ENCODE measurements around the gene CENPP.

CENPP gene

DNA sequence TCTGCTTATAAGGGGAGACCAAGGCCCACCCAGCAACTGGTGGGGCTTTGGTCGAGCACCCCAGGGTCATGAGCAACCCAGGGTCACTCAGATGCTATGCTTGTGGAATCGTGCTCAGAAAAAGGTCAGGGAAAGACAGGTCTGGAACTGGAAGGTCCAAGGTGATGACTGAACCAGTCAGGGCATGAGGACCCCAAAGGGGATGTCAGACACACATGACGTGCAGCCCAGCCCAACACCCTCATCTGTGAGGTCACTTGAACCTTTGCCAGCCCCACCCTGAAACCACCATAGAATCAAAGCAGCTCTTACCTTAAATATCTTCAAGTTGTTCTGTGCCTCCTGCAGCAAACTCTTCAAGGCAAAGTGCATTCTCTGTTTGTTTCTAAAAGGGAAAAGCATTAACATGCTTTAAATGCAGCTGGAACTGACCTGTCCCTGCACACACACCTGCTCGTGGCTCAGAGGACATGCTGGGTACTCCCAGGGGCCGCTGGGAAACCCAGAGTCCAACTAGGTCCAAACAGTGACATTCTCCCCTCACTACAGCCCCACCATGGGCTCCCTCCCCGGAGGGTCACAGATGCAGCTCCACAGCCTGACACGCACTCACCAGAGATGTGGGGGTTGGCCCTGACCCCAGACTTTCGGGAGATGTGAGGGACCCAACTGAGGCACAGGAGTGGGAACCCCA is 314.8 kb downstream of the CENPP start:
- TF ChIP-seq, protein P1, sequence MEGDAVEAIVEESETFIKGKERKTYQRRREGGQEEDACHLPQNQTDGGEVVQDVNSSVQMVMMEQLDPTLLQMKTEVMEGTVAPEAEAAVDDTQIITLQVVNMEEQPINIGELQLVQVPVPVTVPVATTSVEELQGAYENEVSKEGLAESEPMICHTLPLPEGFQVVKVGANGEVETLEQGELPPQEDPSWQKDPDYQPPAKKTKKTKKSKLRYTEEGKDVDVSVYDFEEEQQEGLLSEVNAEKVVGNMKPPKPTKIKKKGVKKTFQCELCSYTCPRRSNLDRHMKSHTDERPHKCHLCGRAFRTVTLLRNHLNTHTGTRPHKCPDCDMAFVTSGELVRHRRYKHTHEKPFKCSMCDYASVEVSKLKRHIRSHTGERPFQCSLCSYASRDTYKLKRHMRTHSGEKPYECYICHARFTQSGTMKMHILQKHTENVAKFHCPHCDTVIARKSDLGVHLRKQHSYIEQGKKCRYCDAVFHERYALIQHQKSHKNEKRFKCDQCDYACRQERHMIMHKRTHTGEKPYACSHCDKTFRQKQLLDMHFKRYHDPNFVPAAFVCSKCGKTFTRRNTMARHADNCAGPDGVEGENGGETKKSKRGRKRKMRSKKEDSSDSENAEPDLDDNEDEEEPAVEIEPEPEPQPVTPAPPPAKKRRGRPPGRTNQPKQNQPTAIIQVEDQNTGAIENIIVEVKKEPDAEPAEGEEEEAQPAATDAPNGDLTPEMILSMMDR (IDR thresholded peaks at IDR 0.05), result no peak
- H3K4me3 ChIP-seq (ENCODE audit: low read depth in 1 of 2, low read length in 1 of 2), result no peak overlapping the region
- H3K4me1 ChIP-seq (ENCODE audit: control insufficient read depth in 1 of 2, insufficient read depth in 1 of 2, low read depth in 1 of 2, low read length in 1 of 2), result no peaks in the 10 kb centered on the region
- H3K9me3 ChIP-seq, result no peaks in the 10 kb centered on the region
- no peak overlapping the region for H3K27ac ChIP-seq
- H3K36me3 ChIP-seq, result peaks cover 99% of the 10 kb centered on the region
- H3K27me3 ChIP-seq, result no peaks in the 10 kb centered on the region

- TF ChIP-seq, protein P1 (IDR thresholded peaks at IDR 0.05), result no peak
Observed at GRCh38 chr9:92641092-92641809, 315.5 kb downstream of the CENPP start.

GRCh38 chr9:92642041-92642451 is 316.3 kb downstream of the CENPP start:
- Histone ChIP-seq H3K36me3 (peaks cover 87% of the 10 kb centered on the region), H3K27me3 (no peaks in the 10 kb centered on the region), H3K4me3 (ENCODE audit: low read depth in 1 of 2, low read length in 1 of 2) (no peak overlapping the region), H3K27ac (no peak overlapping the region), H3K4me1 (ENCODE audit: control insufficient read depth in 1 of 2, insufficient read depth in 1 of 2, low read depth in 1 of 2, low read length in 1 of 2) (no peaks in the 10 kb centered on the region), H3K9me3 (no peaks in the 10 kb centered on the region)
- TF ChIP-seq, protein P1 (IDR thresholded peaks at IDR 0.05), result no peak

More at GRCh38 chr9:92641092-92641809, 315.5 kb downstream of the CENPP start:
- Histone ChIP-seq H3K9me3 (no peaks in the 10 kb centered on the region), H3K27me3 (no peaks in the 10 kb centered on the region), H3K27ac (no peak overlapping the region), H3K36me3 (peaks cover 95% of the 10 kb centered on the region), H3K4me1 (ENCODE audit: control insufficient read depth in 1 of 2, insufficient read depth in 1 of 2, low read depth in 1 of 2, low read length in 1 of 2) (no peaks in the 10 kb centered on the region), H3K4me3 (ENCODE audit: low read depth in 1 of 2, low read length in 1 of 2) (no peak overlapping the region)

GRCh38 chr9:92642564-92642963 is 316.8 kb downstream of the CENPP start:
- Histone ChIP-seq H3K9me3 (no peaks in the 10 kb centered on the region), H3K36me3 (peaks cover 83% of the 10 kb centered on the region), H3K27me3 (no peaks in the 10 kb centered on the region), H3K4me1 (ENCODE audit: control insufficient read depth in 1 of 2, insufficient read depth in 1 of 2, low read depth in 1 of 2, low read length in 1 of 2) (no peaks in the 10 kb centered on the region), H3K4me3 (ENCODE audit: low read depth in 1 of 2, low read length in 1 of 2) (no peak overlapping the region), H3K27ac (no peak overlapping the region)
- TF ChIP-seq, protein P1 (IDR thresholded peaks at IDR 0.05), result no peak

DNA sequence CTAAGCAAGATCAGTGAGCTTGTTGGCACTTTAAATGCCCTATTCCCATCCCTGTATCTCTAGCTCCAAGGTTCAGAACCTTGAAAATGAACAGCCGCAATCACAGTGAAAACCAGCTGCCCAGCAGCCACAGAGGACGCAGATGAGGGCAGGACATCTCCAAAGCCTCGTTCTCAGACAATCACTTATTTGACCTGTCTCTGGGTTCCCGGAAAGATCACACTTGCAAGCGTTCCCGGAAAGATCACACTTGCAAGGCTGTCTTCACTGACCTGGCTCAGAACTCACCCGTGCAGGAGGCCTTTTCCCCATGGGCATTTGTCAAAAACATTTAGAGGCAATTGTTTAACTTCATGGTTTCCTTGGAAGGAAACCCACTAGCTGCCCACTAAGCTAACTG is 318.5 kb downstream of the CENPP start:
- Histone ChIP-seq H3K27ac (no peak overlapping the region), H3K9me3 (no peaks in the 10 kb centered on the region), H3K4me3 (ENCODE audit: low read depth in 1 of 2, low read length in 1 of 2) (no peak overlapping the region), H3K27me3 (no peaks in the 10 kb centered on the region), H3K36me3 (peaks cover 83% of the 10 kb centered on the region), H3K4me1 (ENCODE audit: control insufficient read depth in 1 of 2, insufficient read depth in 1 of 2, low read depth in 1 of 2, low read length in 1 of 2) (no peaks in the 10 kb centered on the region)
- TF ChIP-seq, protein P1 (IDR thresholded peaks at IDR 0.05), result no peak
